Esophagus (tissue), 2 donors: Measurements from ENCODE around the gene SORCS1. TPM values are rescaled to one million over a fixed set of nuclear protein-coding genes. Genes with fewer than 3 reads are reported as not detected.

Experiments used
- H3K27ac ChIP-seq, 2 donors: one replicate each; pipeline ENCODE4 v1.5.1; 2013; ENCODE audit warnings: low read depth in 2 of 2, mild to moderate bottlenecking in 2 of 2, inconsistent platforms in 1 of 2, low read length in 1 of 2, moderate library complexity in 1 of 2
- H3K27me3 ChIP-seq, 2 donors: one replicate each; pipeline ENCODE4 v1.6.1; 2013; ENCODE audit warnings: low read length in 2 of 2, control low read depth in 1 of 2, mild to moderate bottlenecking in 1 of 2; ENCODE audit not compliant: insufficient read depth in 2 of 2, control insufficient read depth in 1 of 2
- H3K36me3 ChIP-seq, 2 donors: one replicate each; pipeline ENCODE4 v1.6.1; 2013; ENCODE audit warnings: low read length in 1 of 2; ENCODE audit not compliant: control insufficient read depth in 2 of 2, insufficient read depth in 2 of 2
- H3K4me1 ChIP-seq, 2 donors: one replicate each; pipeline ENCODE4 v1.6.1; 2013; ENCODE audit warnings: low read length in 1 of 2; ENCODE audit not compliant: control insufficient read depth in 2 of 2, insufficient read depth in 2 of 2
- H3K4me3 ChIP-seq, 2 donors: one replicate each; pipeline ENCODE4 v1.5.1; 2013; ENCODE audit warnings: low read length in 2 of 2, mild to moderate bottlenecking in 2 of 2, low read depth in 1 of 2, moderate library complexity in 1 of 2
- H3K9me3 ChIP-seq, 2 donors: one replicate each; pipeline ENCODE4 v1.6.1; 2013; ENCODE audit warnings: mild to moderate bottlenecking in 2 of 2, low read depth in 1 of 2, low read length in 1 of 2, moderate library complexity in 1 of 2; ENCODE audit not compliant: control insufficient read depth in 2 of 2, insufficient read depth in 1 of 2
- WGBS, 2 donors: extraction: QIAGEN DNeasy Blood & Tissue Kit; methylation state at CpG; one replicate each; pipeline ENCODE4 v1.1.7; 2013; 5-methylcytosine and 5-hydroxymethylcytosine counted together
- polyA plus RNA-seq, 2 donors: library from polyadenylated mRNA; stranded (reverse); fragments of 200-250 nt; gene quantifications; one replicate each; pipeline ENCODE4 v1.2.3, GENCODE V29; 2013
- donor health status: healthy with polysubstance abuse.
- donor health status: Bipolar disorder and iron deficiency.

The SORCS1 gene
- polyA plus RNA-seq, 2 donors: 0.10 to 0.34 TPM

GRCh38 chr10:106612381-106612780, 552.1 kb downstream of the SORCS1 start:
- H3K4me3 ChIP-seq: no peak overlapping the region
- H3K36me3 ChIP-seq: no peaks in the 10 kb centered on the region
- H3K27me3 ChIP-seq: no peaks in the 10 kb centered on the region
- H3K27ac ChIP-seq: no peak overlapping the region
- H3K4me1 ChIP-seq: no peaks in the 10 kb centered on the region
- WGBS, 2 donors: 92 to 94% methylated on average over 5 to 6 of the region's 6 CpGs
- H3K9me3 ChIP-seq: no peaks in the 10 kb centered on the region

- Histone ChIP-seq H3K27ac (no peak overlapping the region), H3K27me3 (no peaks in the 10 kb centered on the region), H3K9me3 (no peaks in the 10 kb centered on the region), H3K36me3 (no peaks in the 10 kb centered on the region), H3K4me3 (no peak overlapping the region), H3K4me1 (no peaks in the 10 kb centered on the region)
- 60 to 61% methylated on average over 3 of the region's 3 CpGs for WGBS, 2 donors
These were observed 554.8 kb downstream of the SORCS1 start for GRCh38 chr10:106609470-106610266.

GRCh38 chr10:106608066-106608465, 556.4 kb downstream of the SORCS1 start:
- Histone ChIP-seq H3K27ac (no peak overlapping the region), H3K4me1 (no peaks in the 10 kb centered on the region), H3K36me3 (no peaks in the 10 kb centered on the region), H3K4me3 (no peak overlapping the region), H3K27me3 (no peaks in the 10 kb centered on the region), H3K9me3 (no peaks in the 10 kb centered on the region)
- WGBS, 2 donors: 88 to 92% methylated on average over 1 of the region's 1 CpG

GRCh38 chr10:106595281-106595680, 569.2 kb downstream of the SORCS1 start:
- no peak overlapping the region for H3K4me3 ChIP-seq
- no peaks in the 10 kb centered on the region for H3K36me3 ChIP-seq
- H3K4me1 ChIP-seq: no peaks in the 10 kb centered on the region
- no peak overlapping the region for H3K27ac ChIP-seq
- 80 to 86% methylated on average over 4 of the region's 4 CpGs for WGBS, 2 donors
- no peaks in the 10 kb centered on the region for H3K9me3 ChIP-seq
- peaks cover 0 to 2% of the 10 kb centered on the region in 2 donors for H3K27me3 ChIP-seq

- WGBS, 2 donors: 83 to 89% methylated on average over 1 of the region's 1 CpG
- no peak overlapping the region for H3K4me3 ChIP-seq
- H3K9me3 ChIP-seq: no peaks in the 10 kb centered on the region
- H3K27ac ChIP-seq: no peak overlapping the region
- H3K36me3 ChIP-seq: no peaks in the 10 kb centered on the region
- peaks cover 0 to 2% of the 10 kb centered on the region in 2 donors for H3K27me3 ChIP-seq
- H3K4me1 ChIP-seq: no peaks in the 10 kb centered on the region
These were observed 570.6 kb downstream of the SORCS1 start for GRCh38 chr10:106593876-106594275.

- H3K36me3 ChIP-seq: no peaks in the 10 kb centered on the region
- H3K4me1 ChIP-seq: no peaks in the 10 kb centered on the region
- no peaks in the 10 kb centered on the region for H3K9me3 ChIP-seq
- H3K4me3 ChIP-seq: no peak overlapping the region
- H3K27me3 ChIP-seq: peaks cover 0 to 2% of the 10 kb centered on the region in 2 donors
- H3K27ac ChIP-seq: no peak overlapping the region
These were observed 572.1 kb downstream of the SORCS1 start for GRCh38 chr10:106592396-106592795.

GRCh38 chr10:106582291-106582690, 582.2 kb downstream of the SORCS1 start:
- no peak overlapping the region for H3K4me3 ChIP-seq
- H3K4me1 ChIP-seq: no peaks in the 10 kb centered on the region
- 25 to 41% methylated on average over 2 of the region's 2 CpGs for WGBS, 2 donors
- H3K36me3 ChIP-seq: no peaks in the 10 kb centered on the region
- peaks cover 0 to 2% of the 10 kb centered on the region in 2 donors for H3K9me3 ChIP-seq
- no peak overlapping the region for H3K27ac ChIP-seq
- no peaks in the 10 kb centered on the region for H3K27me3 ChIP-seq

GRCh38 chr10:106577756-106578155, 586.8 kb downstream of the SORCS1 start:
- H3K27me3 ChIP-seq: no peaks in the 10 kb centered on the region
- no peaks in the 10 kb centered on the region for H3K36me3 ChIP-seq
- no peaks in the 10 kb centered on the region for H3K4me1 ChIP-seq
- H3K4me3 ChIP-seq: no peak overlapping the region
- WGBS, 2 donors: 44 to 45% methylated on average over 2 of the region's 2 CpGs
- H3K27ac ChIP-seq: no peak overlapping the region
- H3K9me3 ChIP-seq: no peaks in the 10 kb centered on the region

GRCh38 chr10:106577266-106577665, 587.2 kb downstream of the SORCS1 start:
- WGBS, 2 donors: 44 to 47% methylated on average over 9 of the region's 9 CpGs

GRCh38 chr10:106576534-106576933, 588.0 kb downstream of the SORCS1 start:
- 54 to 72% methylated on average over 4 of the region's 4 CpGs for WGBS, 2 donors

More at GRCh38 chr10:106577266-106577665, 587.2 kb downstream of the SORCS1 start:
- Histone ChIP-seq H3K4me1 (no peaks in the 10 kb centered on the region), H3K27ac (no peak overlapping the region), H3K36me3 (no peaks in the 10 kb centered on the region), H3K9me3 (no peaks in the 10 kb centered on the region), H3K27me3 (no peaks in the 10 kb centered on the region), H3K4me3 (no peak overlapping the region)

More at GRCh38 chr10:106576534-106576933, 588.0 kb downstream of the SORCS1 start:
- no peaks in the 10 kb centered on the region for H3K27me3 ChIP-seq
- H3K4me1 ChIP-seq: no peaks in the 10 kb centered on the region
- H3K27ac ChIP-seq: no peak overlapping the region
- H3K36me3 ChIP-seq: no peaks in the 10 kb centered on the region
- no peak overlapping the region for H3K4me3 ChIP-seq
- no peaks in the 10 kb centered on the region for H3K9me3 ChIP-seq
